Astrocyte (in vitro differentiated cells and primary cell): ENCODE measurements around the gene DIAPH1. TPM values are rescaled to one million over a fixed set of nuclear protein-coding genes. Genes with fewer than 3 reads are reported as not detected.

Source experiments
- DNase-seq: peaks from one replicate; pipeline ENCODE4 v3.0.0-alpha.2; 2010; ENCODE audit warnings: low read depth
- FAIRE-seq: peaks from 2 replicates; lab custom pipeline; 2011; peaks lifted over from hg19 to GRCh38; lab: Jason Lieb, UNC
- H2AFZ ChIP-seq: 2 replicates; pipeline ENCODE4 v1.6.0; 2012; ENCODE audit warnings: low read depth, low read length, inconsistent platforms
- H3K27ac ChIP-seq: 2 replicates; pipeline ENCODE4 v1.5.1; 2011; ENCODE audit warnings: low read depth, low read length, inconsistent platforms
- H3K27me3 ChIP-seq: 2 replicates; pipeline ENCODE4 v1.6.0; 2011; ENCODE audit warnings: low read length, inconsistent platforms; ENCODE audit not compliant: insufficient read depth
- H3K36me3 ChIP-seq: 2 replicates; pipeline ENCODE4 v1.5.1; 2011; ENCODE audit warnings: low read length, inconsistent platforms; ENCODE audit not compliant: insufficient read depth
- H3K4me1 ChIP-seq: 2 replicates; pipeline ENCODE4 v1.5.1; 2011; ENCODE audit warnings: low read length, inconsistent platforms; ENCODE audit not compliant: insufficient read depth
- H3K4me2 ChIP-seq: 2 replicates; pipeline ENCODE4 v1.6.0; 2012; ENCODE audit warnings: low read length, inconsistent platforms
- H3K4me3 ChIP-seq: 2 replicates; pipeline ENCODE4 v1.5.1; 2011; ENCODE audit warnings: low read depth, mild to moderate bottlenecking, low read length, inconsistent platforms; ENCODE audit not compliant: insufficient read depth
- H3K79me2 ChIP-seq: 2 replicates; pipeline ENCODE4 v1.6.0; 2012; ENCODE audit warnings: mild to moderate bottlenecking, low read length, inconsistent platforms; ENCODE audit not compliant: insufficient read depth
- H3K9ac ChIP-seq: 2 replicates; pipeline ENCODE4 v1.6.0; 2012; ENCODE audit warnings: mild to moderate bottlenecking, low read length, inconsistent platforms
- H3K9me3 ChIP-seq: 2 replicates; pipeline ENCODE4 v1.5.1; 2012; ENCODE audit warnings: low read depth, mild to moderate bottlenecking, low read length, inconsistent platforms; ENCODE audit not compliant: insufficient read depth
- H4K20me1 ChIP-seq: 2 replicates; pipeline ENCODE4 v1.6.0; 2012; ENCODE audit warnings: low read length, inconsistent platforms; ENCODE audit not compliant: insufficient read depth
- H3K27ac Mint-ChIP-seq: one replicate; pipeline ENCODE4 v1.8.0; 2021; ENCODE audit warnings: mild to moderate bottlenecking, mixed read lengths; ENCODE audit not compliant: unreplicated experiment
- H3K27me3 Mint-ChIP-seq: one replicate; pipeline ENCODE4 v1.8.0; 2021; ENCODE audit warnings: low read depth, mixed read lengths; ENCODE audit not compliant: unreplicated experiment
- H3K36me3 Mint-ChIP-seq: one replicate; pipeline ENCODE4 v1.8.0; 2021; ENCODE audit warnings: low read depth, mixed read lengths; ENCODE audit not compliant: unreplicated experiment
- H3K4me1 Mint-ChIP-seq: one replicate; pipeline ENCODE4 v1.8.0; 2021; ENCODE audit warnings: low read depth, mixed read lengths; ENCODE audit not compliant: unreplicated experiment
- H3K4me3 Mint-ChIP-seq: one replicate; pipeline ENCODE4 v1.8.0; 2021; ENCODE audit warnings: mild to moderate bottlenecking, moderate library complexity, mixed read lengths; ENCODE audit not compliant: unreplicated experiment
- H3K9me3 Mint-ChIP-seq: one replicate; pipeline ENCODE4 v1.8.0; 2021; ENCODE audit warnings: mild to moderate bottlenecking, mixed read lengths; ENCODE audit not compliant: unreplicated experiment
- EZH2 ChIP-seq: IDR thresholded peaks from 2 replicates; pipeline ENCODE4 v1.6.1; 2012; ENCODE audit warnings: mild to moderate bottlenecking, low read length, inconsistent platforms; ENCODE audit not compliant: insufficient read depth
- total RNA-seq: library from RNA; stranded (reverse); gene quantifications from 2 replicates; pipeline ENCODE4 v1.2.1, GENCODE V29; 2021
- TF ChIP-seq, protein P1 (sequence below): IDR thresholded peaks from 2 replicates; pipeline ENCODE4 v1.5.1; 2011; ENCODE audit warnings: low read depth, mild to moderate bottlenecking, inconsistent platforms, low read length, moderate library complexity; ENCODE audit not compliant: insufficient read depth

DIAPH1 gene
- total RNA-seq, 1 donor from 2014 or later: 78.8 TPM

DNA sequence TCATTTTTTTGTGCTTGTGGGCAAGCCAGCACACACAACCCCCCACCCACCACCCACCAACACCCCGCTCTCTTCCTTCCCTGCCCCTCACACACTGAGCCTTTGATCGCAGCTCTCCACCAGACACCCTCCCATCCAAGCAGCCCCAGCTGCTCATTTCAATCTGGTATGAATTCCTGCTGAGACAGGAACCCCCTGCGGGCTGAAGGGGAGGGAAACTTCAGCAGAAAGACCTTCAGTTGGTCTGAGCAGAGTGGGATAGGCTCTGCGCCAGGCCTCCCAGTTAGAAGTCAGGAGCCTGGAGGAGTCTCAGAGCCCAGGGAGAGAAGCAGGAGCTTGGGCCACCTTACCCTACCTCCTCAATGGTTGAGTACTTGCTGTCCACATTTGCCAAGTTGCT, 122.8 kb downstream of the DIAPH1 start:
- peak overlapping the region; percentile 75 for H3K27ac Mint-ChIP-seq
- H3K4me3 Mint-ChIP-seq: no peak overlapping the region
- peaks cover 12% of the 10 kb centered on the region for H3K36me3 Mint-ChIP-seq
- Histone ChIP-seq H3K4me3 (no peak overlapping the region), H3K79me2 (peaks cover 28% of the 10 kb centered on the region), H3K9ac (peak overlapping the region; percentile 80), H3K36me3 (peaks cover 6% of the 10 kb centered on the region), H2AFZ (no peak overlapping the region), H3K27ac (peak overlapping the region; percentile 78), H3K9me3 (no peaks in the 10 kb centered on the region), H4K20me1 (peaks cover 2% of the 10 kb centered on the region), H3K27me3 (no peaks in the 10 kb centered on the region), H3K4me2 (peak overlapping the region; percentile 78), H3K4me1 (peaks cover 32% of the 10 kb centered on the region)
- no peaks in the 10 kb centered on the region for H3K27me3 Mint-ChIP-seq
- TF ChIP-seq, protein P1, sequence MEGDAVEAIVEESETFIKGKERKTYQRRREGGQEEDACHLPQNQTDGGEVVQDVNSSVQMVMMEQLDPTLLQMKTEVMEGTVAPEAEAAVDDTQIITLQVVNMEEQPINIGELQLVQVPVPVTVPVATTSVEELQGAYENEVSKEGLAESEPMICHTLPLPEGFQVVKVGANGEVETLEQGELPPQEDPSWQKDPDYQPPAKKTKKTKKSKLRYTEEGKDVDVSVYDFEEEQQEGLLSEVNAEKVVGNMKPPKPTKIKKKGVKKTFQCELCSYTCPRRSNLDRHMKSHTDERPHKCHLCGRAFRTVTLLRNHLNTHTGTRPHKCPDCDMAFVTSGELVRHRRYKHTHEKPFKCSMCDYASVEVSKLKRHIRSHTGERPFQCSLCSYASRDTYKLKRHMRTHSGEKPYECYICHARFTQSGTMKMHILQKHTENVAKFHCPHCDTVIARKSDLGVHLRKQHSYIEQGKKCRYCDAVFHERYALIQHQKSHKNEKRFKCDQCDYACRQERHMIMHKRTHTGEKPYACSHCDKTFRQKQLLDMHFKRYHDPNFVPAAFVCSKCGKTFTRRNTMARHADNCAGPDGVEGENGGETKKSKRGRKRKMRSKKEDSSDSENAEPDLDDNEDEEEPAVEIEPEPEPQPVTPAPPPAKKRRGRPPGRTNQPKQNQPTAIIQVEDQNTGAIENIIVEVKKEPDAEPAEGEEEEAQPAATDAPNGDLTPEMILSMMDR: no peak
- TF ChIP-seq EZH2: no peak
- H3K4me1 Mint-ChIP-seq: peaks cover 30% of the 10 kb centered on the region
- H3K9me3 Mint-ChIP-seq: peaks cover 2% of the 10 kb centered on the region
- DNase-seq (peak; percentile 55), FAIRE-seq (peak; percentile 26)

- peaks cover 4% of the 10 kb centered on the region for H3K9me3 Mint-ChIP-seq
- H3K27me3 Mint-ChIP-seq: no peaks in the 10 kb centered on the region
- peak overlapping the region; percentile 75 for H3K27ac Mint-ChIP-seq
- peak overlapping the region; percentile 78 for H3K4me2 ChIP-seq
- H3K9ac ChIP-seq: peak overlapping the region; percentile 80
- H3K36me3 ChIP-seq: peaks cover 6% of the 10 kb centered on the region
- H4K20me1 ChIP-seq: peaks cover 8% of the 10 kb centered on the region
- no peaks in the 10 kb centered on the region for H3K9me3 ChIP-seq
- no peaks in the 10 kb centered on the region for H3K27me3 ChIP-seq
- no peak overlapping the region for H3K4me3 ChIP-seq
- peak overlapping the region; percentile 29 for H2AFZ ChIP-seq
- DNase-seq (no peak), FAIRE-seq (no peak)
- peaks cover 34% of the 10 kb centered on the region for H3K79me2 ChIP-seq
- peaks cover 32% of the 10 kb centered on the region for H3K4me1 ChIP-seq
- peak overlapping the region; percentile 34 for H3K4me3 Mint-ChIP-seq
- H3K27ac ChIP-seq: peak overlapping the region; percentile 78
- TF ChIP-seq, protein P1: no peak
- no peak for TF ChIP-seq EZH2
- peaks cover 15% of the 10 kb centered on the region for H3K36me3 Mint-ChIP-seq
- H3K4me1 Mint-ChIP-seq: peaks cover 30% of the 10 kb centered on the region
Measured at GRCh38 chr5:141495453-141495811, 123.4 kb downstream of the DIAPH1 start.

- H3K27ac ChIP-seq: peak overlapping the region; percentile 78
- peaks cover 14% of the 10 kb centered on the region for H4K20me1 ChIP-seq
- peaks cover 33% of the 10 kb centered on the region for H3K4me1 ChIP-seq
- H3K27ac Mint-ChIP-seq: peak overlapping the region; percentile 75
- H3K9ac ChIP-seq: peak overlapping the region; percentile 80
- H3K79me2 ChIP-seq: peaks cover 40% of the 10 kb centered on the region
- TF ChIP-seq, protein P1: no peak
- no peak for TF ChIP-seq EZH2
- no peaks in the 10 kb centered on the region for H3K27me3 ChIP-seq
- peak overlapping the region; percentile 46 for H3K4me3 ChIP-seq
- FAIRE-seq: no peak
- peak overlapping the region; percentile 78 for H3K4me2 ChIP-seq
- no peaks in the 10 kb centered on the region for H3K9me3 ChIP-seq
- peaks cover 6% of the 10 kb centered on the region for H3K36me3 ChIP-seq
- H3K36me3 Mint-ChIP-seq: peaks cover 18% of the 10 kb centered on the region
- peak; percentile 43 for DNase-seq
- H3K4me3 Mint-ChIP-seq: peak overlapping the region; percentile 45
- no peaks in the 10 kb centered on the region for H3K27me3 Mint-ChIP-seq
- peaks cover 30% of the 10 kb centered on the region for H3K4me1 Mint-ChIP-seq
- H3K9me3 Mint-ChIP-seq: peaks cover 4% of the 10 kb centered on the region
- peak overlapping the region; percentile 29 for H2AFZ ChIP-seq
Measured at GRCh38 chr5:141494761-141495452, 123.9 kb downstream of the DIAPH1 start.
